Aorta (tissue), 5 donors: ENCODE data around the gene CELF2. TPM values are rescaled to one million over a fixed set of nuclear protein-coding genes. Genes with fewer than 3 reads are reported as not detected.
A peak's percentile ranks its signal among the peaks of the same experiment; 100 is the strongest.

Experiments
- ATAC-seq: fragments of 200-7000 bp; cut with Tn5 transposase; one replicate; pipeline ENCODE4 v1.9.1; 2022; ENCODE audit warnings: moderate library complexity; ENCODE audit not compliant: low FRiP score
- DNase-seq, 2 donors: peaks; one replicate each; pipeline ENCODE4 v3.0.0-alpha.2; 2020
- H3K27ac ChIP-seq, 2 donors: one replicate each; pipeline ENCODE4 v1.5.1; 2013; ENCODE audit warnings: low read length in 2 of 2, mild to moderate bottlenecking in 2 of 2, moderate library complexity in 2 of 2, control low read depth in 1 of 2, inconsistent platforms in 1 of 2, low read depth in 1 of 2
- H3K27me3 ChIP-seq, 2 donors: one replicate each; pipeline ENCODE4 v1.6.1; 2013; ENCODE audit warnings: control low read depth in 1 of 2, low read length in 1 of 2, mild to moderate bottlenecking in 1 of 2, moderate library complexity in 1 of 2; ENCODE audit not compliant: insufficient read depth in 2 of 2, control insufficient read depth in 1 of 2
- H3K36me3 ChIP-seq, 2 donors: one replicate each; pipeline ENCODE4 v1.6.1; 2013; ENCODE audit warnings: control low read depth in 1 of 2, low read length in 1 of 2, mild to moderate bottlenecking in 1 of 2; ENCODE audit not compliant: insufficient read depth in 2 of 2, control insufficient read depth in 1 of 2
- H3K4me1 ChIP-seq, 2 donors: one replicate each; pipeline ENCODE4 v1.6.1; 2013; ENCODE audit warnings: low read length in 2 of 2, control low read depth in 1 of 2, mild to moderate bottlenecking in 1 of 2, moderate library complexity in 1 of 2; ENCODE audit not compliant: insufficient read depth in 2 of 2, control insufficient read depth in 1 of 2
- H3K4me3 ChIP-seq, 2 donors: one replicate each; pipeline ENCODE4 v1.5.1; 2013; ENCODE audit warnings: low read length in 2 of 2, control low read depth in 1 of 2, mild to moderate bottlenecking in 1 of 2
- H3K9me3 ChIP-seq: one replicate; pipeline ENCODE4 v1.6.1; 2013; ENCODE audit warnings: mild to moderate bottlenecking, low read length; ENCODE audit not compliant: control insufficient read depth
- WGBS, 2 donors: extraction: QIAGEN DNeasy Blood & Tissue Kit; methylation state at CpG; one replicate each; pipeline ENCODE4 v1.1.7; 2013; 5-methylcytosine and 5-hydroxymethylcytosine counted together
- intact Hi-C, 2 donors: fragments of 100-400 bp; cut with DNase I; formaldehyde crosslinking; loops; one replicate each; pipeline versions ENCODE4 v1.14.2 to v1.15.0; 2022
- polyA plus RNA-seq, 2 donors: library from polyadenylated mRNA; stranded (reverse); fragments of 200-250 nt; gene quantifications; one replicate each; pipeline ENCODE4 v1.2.3, GENCODE V29; 2013
- total RNA-seq, 2 donors: library from RNA; stranded (reverse); fragmentation: NEBNext Ultra II Directional; extraction: Animal tissue kit (Norgen Biotek cat#: 25700); gene quantifications; one replicate each; pipeline ENCODE4 v1.2.1, GENCODE V29; 2021
- donor health status: healthy with polysubstance abuse.
- donor health status: Bipolar disorder and iron deficiency.
- donor health status: DM: no; HTN: no; CAD: no.
- donor health status: DM: no; HTN: no; CAD: no.
- donor health status: DM: yes; HTN: yes; CAD: no.

The CELF2 gene
- total and polyA plus RNA-seq, 4 donors, result 10.9 to 55.4 (median 36.4) TPM

DNA sequence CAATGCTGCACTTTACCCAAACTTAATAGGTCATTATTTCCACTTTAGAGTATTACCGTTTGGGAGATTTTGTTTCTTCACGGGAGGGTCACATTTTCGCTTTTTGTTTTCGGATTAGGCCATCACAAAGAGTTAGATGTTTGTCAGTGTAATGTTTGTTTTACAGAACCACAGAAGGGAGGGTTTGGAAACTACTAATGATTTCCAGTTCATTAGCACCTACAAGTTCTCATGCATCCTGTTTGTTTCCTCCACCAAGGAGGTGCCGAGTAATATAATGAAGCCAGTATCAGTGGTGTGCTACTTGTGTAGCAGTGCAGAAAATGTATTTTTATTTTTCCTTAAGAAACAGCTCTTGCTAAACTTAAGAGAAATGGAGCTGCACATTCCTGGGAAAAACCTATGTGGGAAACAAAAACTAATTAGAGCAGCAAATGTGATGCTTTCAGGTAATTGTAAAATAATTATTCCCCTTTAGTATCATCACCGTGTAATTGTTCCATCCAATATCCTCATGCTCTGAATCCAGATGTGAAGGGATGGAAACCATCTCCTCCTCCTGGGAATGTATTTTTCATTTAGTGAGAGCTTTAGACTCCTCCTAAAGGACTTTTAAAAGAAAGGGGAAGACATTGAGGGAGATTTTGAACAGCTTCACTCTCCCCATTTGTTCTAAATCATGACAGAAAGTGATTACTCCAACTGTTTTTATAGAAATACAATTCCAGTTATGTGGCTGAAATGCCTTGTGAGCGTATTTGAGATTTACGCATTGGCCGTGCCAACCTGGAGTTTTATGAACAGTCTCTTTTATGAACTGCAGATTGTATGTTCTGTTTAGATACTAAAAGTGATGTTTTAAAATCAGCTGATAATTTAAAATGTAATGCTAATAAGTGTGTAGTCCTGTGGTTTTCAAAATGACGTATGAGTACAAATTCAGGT is 5.6 kb downstream of the CELF2 start:
- Histone ChIP-seq H3K27ac (no peak overlapping the region), H3K27me3 (no peaks in the 10 kb centered on the region), H3K4me3 (no peak overlapping the region), H3K9me3 (no peaks in the 10 kb centered on the region), H3K36me3 (no peaks in the 10 kb centered on the region), H3K4me1 (peaks cover 2 to 6% of the 10 kb centered on the region in 2 donors)
- intact Hi-C loops, result loop anchor here in 1 of 2 donors (10.0 kb wide), 1 partner anchor 418 kb away; no protein-coding TSS in a partner anchor
- DNase-seq (no peak), ATAC-seq (no peak)
- 91 to 94% methylated on average over 10 of the region's 10 CpGs for WGBS, 2 donors

GRCh38 chr10:11024596-11024995 is 6.9 kb downstream of the CELF2 start:
- Histone ChIP-seq H3K9me3 (no peaks in the 10 kb centered on the region), H3K4me1 (peaks cover 3 to 4% of the 10 kb centered on the region in 2 donors), H3K27ac (no peak overlapping the region), H3K4me3 (no peak overlapping the region), H3K27me3 (no peaks in the 10 kb centered on the region), H3K36me3 (no peaks in the 10 kb centered on the region)
- WGBS, 2 donors, result 93 to 96% methylated on average over 1 of the region's 1 CpG
- intact Hi-C loops, result loop anchor here in 1 of 2 donors (10.0 kb wide), 1 partner anchor 420 kb away; no protein-coding TSS in a partner anchor
- ATAC-seq, result no peak
- no peak for DNase-seq

- Histone ChIP-seq H3K4me3 (no peak overlapping the region), H3K27ac (no peak overlapping the region), H3K27me3 (no peaks in the 10 kb centered on the region), H3K9me3 (no peaks in the 10 kb centered on the region), H3K36me3 (no peaks in the 10 kb centered on the region), H3K4me1 (peaks cover 3 to 4% of the 10 kb centered on the region in 2 donors)
- intact Hi-C loops, result loop anchor here in 1 of 2 donors (5.0 to 10.0 kb wide), 2 partner anchors 114 to 421 kb away; no protein-coding TSS in a partner anchor
- DNase-seq (no peak), ATAC-seq (no peak)
- WGBS, 2 donors, result 81 to 82% methylated on average over 7 of the region's 7 CpGs
Measured at GRCh38 chr10:11025978-11026377, 8.3 kb downstream of the CELF2 start.

DNA sequence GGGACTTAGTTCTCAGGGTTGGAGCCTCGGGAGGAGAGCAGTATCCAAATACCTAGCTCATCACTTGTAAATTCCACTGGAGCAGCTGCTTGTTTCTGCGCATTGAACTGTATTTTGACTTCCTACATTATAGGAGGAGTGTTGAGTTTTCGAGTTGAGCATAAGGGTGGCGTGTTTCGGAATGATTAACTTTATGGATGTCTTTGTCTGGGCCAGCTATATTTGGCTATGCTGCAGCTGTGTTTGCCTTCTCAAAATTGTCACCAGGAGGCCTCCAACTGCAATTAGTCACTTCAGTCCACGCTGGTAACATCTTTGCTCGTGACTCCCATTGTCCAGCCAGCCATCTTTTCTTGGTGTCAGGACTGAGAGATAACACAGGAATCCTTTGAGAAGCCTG is 9.1 kb downstream of the CELF2 start:
- DNase-seq, result no peak
- ATAC-seq, result no peak
- intact Hi-C loops, result loop anchor here in 1 of 2 donors (5.0 to 10.0 kb wide), 2 partner anchors 114 to 422 kb away; no protein-coding TSS in a partner anchor
- Histone ChIP-seq H3K27me3 (no peaks in the 10 kb centered on the region), H3K36me3 (no peaks in the 10 kb centered on the region), H3K4me3 (no peak overlapping the region), H3K27ac (no peak overlapping the region), H3K4me1 (peaks cover 3 to 4% of the 10 kb centered on the region in 2 donors), H3K9me3 (no peaks in the 10 kb centered on the region)
- 66 to 75% methylated on average over 7 of the region's 7 CpGs for WGBS, 2 donors

DNA sequence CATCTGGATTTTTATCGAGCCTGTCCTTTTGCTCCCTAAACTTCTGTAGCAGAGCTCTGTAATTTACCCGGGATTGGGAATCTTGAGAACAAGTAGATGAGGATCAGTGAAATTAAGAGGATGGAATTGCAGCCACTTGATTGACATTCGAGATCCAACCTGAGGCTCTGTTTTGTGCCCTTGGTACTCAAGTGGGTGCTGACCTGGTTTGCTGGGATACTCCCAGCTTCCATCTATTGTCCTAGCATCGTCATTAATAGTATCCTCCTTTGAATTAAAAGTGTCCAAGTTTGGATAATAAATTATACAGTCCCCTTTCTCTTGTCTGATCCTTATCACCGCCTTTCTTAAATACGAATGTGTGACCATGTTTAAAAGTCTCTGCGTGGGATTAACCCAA is 17.1 kb downstream of the CELF2 start:
- H3K27ac ChIP-seq, result no peak overlapping the region
- no peaks in the 10 kb centered on the region for H3K9me3 ChIP-seq
- ATAC-seq (no peak), DNase-seq (no peak)
- no peak overlapping the region for H3K4me3 ChIP-seq
- no peaks in the 10 kb centered on the region for H3K36me3 ChIP-seq
- H3K4me1 ChIP-seq, result no peaks in the 10 kb centered on the region
- 89 to 94% methylated on average over 7 of the region's 7 CpGs for WGBS, 2 donors
- no peaks in the 10 kb centered on the region for H3K27me3 ChIP-seq
- intact Hi-C loops, result no loop called here

- DNase-seq (peak in 1 of 2 donors; percentile 56), ATAC-seq (peak; percentile 88)
- intact Hi-C loops, result no loop called here
- H3K4me3 ChIP-seq, result no peak overlapping the region
- no peaks in the 10 kb centered on the region for H3K9me3 ChIP-seq
- 65 to 72% methylated on average over 4 of the region's 4 CpGs for WGBS, 2 donors
- no peaks in the 10 kb centered on the region for H3K27me3 ChIP-seq
- no peaks in the 10 kb centered on the region for H3K4me1 ChIP-seq
- no peaks in the 10 kb centered on the region for H3K36me3 ChIP-seq
- H3K27ac ChIP-seq, result no peak overlapping the region
Measured at GRCh38 chr10:11035301-11035991, 17.8 kb downstream of the CELF2 start.

DNA sequence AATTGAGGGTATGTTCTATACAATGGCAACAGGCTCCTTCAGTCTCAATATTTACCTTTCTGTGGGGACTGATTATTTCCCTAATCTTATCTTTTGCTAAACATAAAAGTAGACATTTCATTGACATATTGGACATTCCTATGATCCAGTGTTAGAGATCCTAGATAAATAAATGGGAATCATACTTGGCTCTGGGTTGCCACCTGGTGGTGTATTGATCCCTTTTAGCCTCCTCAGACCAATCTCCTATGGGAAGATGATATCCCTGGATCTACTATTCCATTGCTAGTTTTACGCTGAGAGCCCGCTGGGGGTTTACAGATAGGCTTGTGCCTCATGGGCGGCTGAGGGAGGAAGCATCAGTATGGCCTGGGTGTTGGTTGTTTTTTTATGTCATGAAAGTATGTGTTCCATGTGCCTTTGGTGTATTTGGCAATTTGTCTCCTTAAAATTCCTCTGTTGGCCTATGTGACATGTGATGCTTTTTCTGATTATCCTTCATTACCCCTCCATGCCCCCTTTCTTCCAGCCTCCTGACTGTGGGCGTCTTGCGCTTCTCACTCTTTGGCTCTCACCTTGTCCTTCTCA is 18.8 kb downstream of the CELF2 start:
- Histone ChIP-seq H3K4me3 (no peak overlapping the region), H3K27me3 (no peaks in the 10 kb centered on the region), H3K4me1 (no peaks in the 10 kb centered on the region), H3K36me3 (no peaks in the 10 kb centered on the region), H3K27ac (no peak overlapping the region), H3K9me3 (no peaks in the 10 kb centered on the region)
- DNase-seq, result no peak
- intact Hi-C loops, result no loop called here
- peak; percentile 68 for ATAC-seq
- 78 to 81% methylated on average over 5 of the region's 5 CpGs for WGBS, 2 donors

DNA sequence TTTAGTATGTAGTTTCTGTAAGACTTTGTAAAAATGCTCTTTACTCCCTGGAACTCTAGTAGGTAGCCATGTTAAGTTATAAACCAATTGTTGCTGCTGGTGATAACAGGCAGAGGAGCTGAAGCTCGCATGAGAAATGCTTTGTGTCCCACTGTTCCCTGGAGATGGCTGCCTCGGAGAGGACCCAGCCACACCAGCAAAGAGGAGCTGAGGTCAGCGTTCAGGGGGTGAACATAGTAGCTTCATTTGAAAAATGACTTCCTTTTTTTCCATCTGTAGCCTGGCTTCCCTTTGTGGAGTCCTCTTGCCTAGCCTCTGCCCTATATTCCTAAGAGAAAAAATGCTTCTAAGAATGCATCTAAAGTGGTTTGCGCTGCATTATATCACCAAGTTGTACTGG is 20.3 kb downstream of the CELF2 start:
- no peaks in the 10 kb centered on the region for H3K36me3 ChIP-seq
- DNase-seq, result no peak
- WGBS, 2 donors, result 75 to 77% methylated on average over 4 of the region's 4 CpGs
- intact Hi-C loops, result no loop called here
- no peaks in the 10 kb centered on the region for H3K4me1 ChIP-seq
- no peaks in the 10 kb centered on the region for H3K9me3 ChIP-seq
- no peak for ATAC-seq
- H3K4me3 ChIP-seq, result no peak overlapping the region
- H3K27me3 ChIP-seq, result no peaks in the 10 kb centered on the region
- no peak overlapping the region for H3K27ac ChIP-seq
